GM18508 (cell line): ENCODE results near the gene TSR3.

Experiments used
- ATAC-seq: cut with Tn5 transposase; IDR thresholded peaks from one replicate; pipeline ENCODE4 v1.9.1; 2021; ENCODE audit warnings: moderate number of reproducible peaks; ENCODE audit not compliant: insufficient read depth, unreplicated experiment

TSR3 gene

GRCh38 chr16:1326946-1327618, 24.6 kb downstream of the TSR3 start:
- no peak for ATAC-seq

- ATAC-seq: no peak
Measured at GRCh38 chr16:1326391-1326790, 25.3 kb downstream of the TSR3 start.

- ATAC-seq: no peak
Measured at GRCh38 chr16:1325673-1326371, 25.9 kb downstream of the TSR3 start.

- no peak for ATAC-seq
Measured at GRCh38 chr16:1325261-1325660, 26.4 kb downstream of the TSR3 start.

- ATAC-seq: no peak
Measured at GRCh38 chr16:1324286-1324826, 27.3 kb downstream of the TSR3 start.

GRCh38 chr16:1323296-1324239, 28.1 kb downstream of the TSR3 start:
- no peak for ATAC-seq

GRCh38 chr16:1322407-1322806, 29.3 kb downstream of the TSR3 start:
- no peak for ATAC-seq

GRCh38 chr16:1320658-1321240, 30.9 kb downstream of the TSR3 start:
- ATAC-seq: no peak

- no peak for ATAC-seq
Measured at GRCh38 chr16:1320097-1320496, 31.6 kb downstream of the TSR3 start.

- ATAC-seq: no peak
Measured at GRCh38 chr16:1319041-1319440, 32.6 kb downstream of the TSR3 start.

GRCh38 chr16:1318268-1318545, 33.5 kb downstream of the TSR3 start:
- no peak for ATAC-seq

- no peak for ATAC-seq
Measured at GRCh38 chr16:1317479-1318267, 34.0 kb downstream of the TSR3 start.

- no peak for ATAC-seq
Measured at GRCh38 chr16:1316033-1316405, 35.7 kb downstream of the TSR3 start.

GRCh38 chr16:1315081-1316032, 36.3 kb downstream of the TSR3 start:
- no peak for ATAC-seq

- no peak for ATAC-seq
Measured at GRCh38 chr16:1314399-1315068, 37.1 kb downstream of the TSR3 start.

- ATAC-seq: no peak
Measured at GRCh38 chr16:1313721-1314369, 37.8 kb downstream of the TSR3 start.

GRCh38 chr16:1312903-1313302, 38.8 kb downstream of the TSR3 start:
- ATAC-seq: no peak

GRCh38 chr16:1312467-1312816, 39.2 kb downstream of the TSR3 start:
- no peak for ATAC-seq
